ENCODE results near the gene MTX1.

MTX1 gene

DNA sequence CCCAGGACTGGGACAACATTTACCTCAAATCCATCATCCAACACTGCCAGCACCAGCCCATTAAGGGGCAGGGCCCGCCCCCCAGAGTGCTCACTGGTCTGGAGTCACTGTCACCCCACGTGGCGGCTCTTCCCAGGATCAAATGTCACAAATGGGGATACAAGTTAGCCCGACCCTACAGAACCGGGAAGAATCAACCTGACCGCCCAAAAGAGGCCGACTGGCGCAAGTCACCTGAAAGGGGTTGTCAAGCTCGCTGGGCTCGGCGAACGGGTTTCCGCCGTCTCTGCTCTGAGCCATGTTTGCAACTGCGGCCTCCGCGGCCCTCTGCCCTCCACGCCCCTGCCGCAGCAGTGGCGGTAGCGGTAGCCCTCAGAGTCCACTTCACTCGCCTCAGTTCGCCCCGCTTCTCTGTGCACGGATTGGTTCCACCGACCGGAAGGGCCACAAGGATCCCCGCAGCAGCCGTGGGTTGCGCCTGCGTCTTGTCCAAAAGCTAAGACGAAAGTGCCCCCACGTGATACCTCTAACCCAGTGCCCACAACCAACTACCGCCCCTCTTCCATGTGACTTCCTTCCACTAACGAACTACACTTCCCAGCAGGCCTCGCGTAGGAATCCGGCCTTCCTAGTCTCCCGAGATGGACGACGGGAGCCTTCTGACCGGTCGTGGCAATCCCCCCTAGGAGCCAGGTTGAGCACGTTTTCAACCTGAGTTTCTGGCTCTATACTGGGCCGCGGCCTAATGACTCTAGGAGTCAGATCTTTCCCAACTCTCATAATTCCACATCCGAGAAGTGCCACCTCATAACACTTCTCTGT lies 53.6 kb downstream of the MTX1 start, which contains the start of gene SCAMP3:
SCAMP3 (minus strand) TSS at position 509 of the 822 bp plus-strand sequence; CDS start at position 300, 209 bp downstream.
- peak; percentile 99 for DNase-seq (ENCODE audit: low spot score)

DNA sequence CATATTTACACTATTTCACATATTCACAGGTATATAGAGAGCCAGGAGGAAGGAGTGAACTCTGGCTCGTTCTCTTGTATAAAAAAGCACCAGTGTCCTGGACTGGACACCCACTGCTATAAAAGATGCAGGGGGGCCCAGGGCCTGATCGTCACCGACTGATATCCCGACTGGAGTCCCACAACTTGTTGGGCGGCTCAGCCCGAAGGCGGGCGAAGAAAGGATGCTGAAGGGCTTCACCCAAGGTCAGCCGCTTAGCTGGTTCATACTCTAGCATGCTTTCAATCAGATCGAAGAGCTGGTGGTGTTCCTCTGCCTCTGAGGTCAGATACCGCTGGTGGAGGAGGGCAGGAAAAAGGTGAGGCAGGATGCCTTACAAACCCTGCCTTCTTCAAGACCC lies 54.6 kb downstream of the MTX1 start:
- DNase-seq (ENCODE audit: low spot score) = no peak
